WTC11 (cell line): ENCODE results near the gene TTLL9. TPM values are rescaled to one million over a fixed set of nuclear protein-coding genes. Genes with fewer than 3 reads are reported as not detected.
"Not testable (repeated sequence)": the region's sequence is repeated elsewhere in the genome, so short reads cannot be mapped to it uniquely, and the experiment has no call there.

Experiments used
- ATAC-seq: fragments of 200-7000 bp; cut with Tn5 transposase; 2 replicates; pipeline ENCODE4 v1.10.0; 2021; ENCODE audit warnings: mild to moderate bottlenecking, moderate library complexity
- CTCF ChIA-PET: fragments of 300-600 bp; sonication (Branson Sonifier 250); formaldehyde crosslinking; loops from one replicate; lab custom pipeline; 2021; ENCODE audit warnings: antibody characterized with exemption; lab: Charles Lee
- POLR2A ChIA-PET: fragments of 350-600 bp; sonication (Branson Sonifier 250); formaldehyde crosslinking; loops from one replicate; lab custom pipeline; 2021; ENCODE audit warnings: antibody characterized with exemption; lab: Charles Lee
- DNase-seq: peaks from one replicate; pipeline ENCODE4 v3.0.0; 2021; ENCODE audit warnings: low spot score
- H3K27ac Mint-ChIP-seq: 2 replicates; pipeline ENCODE4 v1.8.0; 2021; ENCODE audit warnings: mixed read lengths
- H3K27me3 Mint-ChIP-seq: 2 replicates; pipeline ENCODE4 v1.8.0; 2021; ENCODE audit warnings: low read depth, mild to moderate bottlenecking, moderate library complexity, mixed read lengths
- H3K36me3 Mint-ChIP-seq: 2 replicates; pipeline ENCODE4 v1.8.0; 2021; ENCODE audit warnings: mixed read lengths
- H3K4me1 Mint-ChIP-seq: 2 replicates; pipeline ENCODE4 v1.8.0; 2022; ENCODE audit warnings: mixed read lengths
- H3K4me3 Mint-ChIP-seq: 2 replicates; pipeline ENCODE4 v1.8.0; 2021; ENCODE audit warnings: mild to moderate bottlenecking, moderate library complexity, mixed read lengths
- H3K9me3 Mint-ChIP-seq: 2 replicates; pipeline ENCODE4 v1.8.0; 2021; ENCODE audit warnings: mixed read lengths
- CDX4 ChIP-seq: fragments of 250-450 bp; sonication (Bioruptor Pico); IDR thresholded peaks from 2 replicates; pipeline ENCODE4 v1.9.0; 2021; ENCODE audit warnings: moderate library complexity, mild to moderate bottlenecking, inconsistent platforms, borderline replicate concordance
- CTCF ChIP-seq: fragments of 200-600 bp; IDR thresholded peaks from 2 replicates; pipeline ENCODE4 v1.8.0; 2022; ENCODE audit warnings: antibody characterized with exemption
- E2F4 ChIP-seq: sonication (generic); formaldehyde crosslinking; IDR thresholded peaks from 2 replicates; pipeline ENCODE4 v1.8.1; 2022; ENCODE audit warnings: low read depth, mild to moderate bottlenecking, moderate library complexity, missing genetic modification reagents, borderline replicate concordance
- EMX1 ChIP-seq: fragments of 250-450 bp; sonication (Bioruptor Pico); IDR thresholded peaks from 2 replicates; pipeline ENCODE4 v1.8.0; 2021; ENCODE audit warnings: mild to moderate bottlenecking
- ESRRA ChIP-seq: sonication (generic); formaldehyde crosslinking; IDR thresholded peaks from 2 replicates; pipeline ENCODE4 v1.8.1; 2022; ENCODE audit warnings: mild to moderate bottlenecking, missing genetic modification reagents, borderline replicate concordance
- MXD4 ChIP-seq: fragments of 250-450 bp; sonication (Bioruptor Pico); IDR thresholded peaks from 2 replicates; pipeline ENCODE4 v1.8.0; 2021; ENCODE audit warnings: mild to moderate bottlenecking, moderate library complexity, borderline replicate concordance
- NFATC4 ChIP-seq: fragments of 250-450 bp; sonication (Bioruptor Pico); IDR thresholded peaks from 2 replicates; pipeline ENCODE4 v1.9.0; 2021; ENCODE audit warnings: mild to moderate bottlenecking
- NR2C2 ChIP-seq: sonication (generic); formaldehyde crosslinking; IDR thresholded peaks from 2 replicates; pipeline ENCODE4 v1.8.0; 2022; ENCODE audit warnings: mild to moderate bottlenecking, missing genetic modification reagents
- SMAD4 ChIP-seq: sonication (generic); formaldehyde crosslinking; IDR thresholded peaks from 2 replicates; pipeline ENCODE4 v1.8.0; 2022; ENCODE audit warnings: mild to moderate bottlenecking, missing genetic modification reagents
- SOX15 ChIP-seq: fragments of 250-450 bp; sonication (Bioruptor Pico); IDR thresholded peaks from 2 replicates; pipeline ENCODE4 v1.9.0; 2021; ENCODE audit warnings: mild to moderate bottlenecking
- SP1 ChIP-seq: sonication (generic); formaldehyde crosslinking; conservative IDR thresholded peaks from 2 replicates; pipeline ENCODE4 v1.8.1; 2022; ENCODE audit warnings: missing genetic modification reagents
- STAT6 ChIP-seq: sonication (generic); formaldehyde crosslinking; conservative IDR thresholded peaks from 2 replicates; pipeline ENCODE4 v1.8.1; 2023; ENCODE audit warnings: mild to moderate bottlenecking, low read depth, missing genetic modification reagents, moderate library complexity
- ZBTB21 ChIP-seq: sonication (generic); formaldehyde crosslinking; IDR thresholded peaks from 2 replicates; pipeline ENCODE4 v1.8.1; 2023; ENCODE audit warnings: mild to moderate bottlenecking, missing genetic modification reagents, borderline replicate concordance
- ZMAT4 ChIP-seq: fragments of 250-450 bp; sonication (Bioruptor Pico); IDR thresholded peaks from 2 replicates; pipeline ENCODE4 v1.9.0; 2021; ENCODE audit warnings: mild to moderate bottlenecking
- ZNF138 ChIP-seq: sonication (generic); formaldehyde crosslinking; conservative IDR thresholded peaks from 2 replicates; pipeline ENCODE4 v1.8.1; 2022; ENCODE audit warnings: mild to moderate bottlenecking, moderate library complexity, missing genetic modification reagents
- ZSCAN18 ChIP-seq: fragments of 250-450 bp; sonication (Bioruptor Pico); IDR thresholded peaks from 2 replicates; pipeline ENCODE4 v2.1.2; 2022; ENCODE audit warnings: mild to moderate bottlenecking, moderate library complexity
- total RNA-seq: library from RNA; stranded (reverse); gene quantifications from 3 replicates; pipeline ENCODE4 v1.2.3, GENCODE V29; 2021

The TTLL9 gene
- total RNA-seq, 1 experiment from 2014 or later = not detected

GRCh38 chr20:31827059-31827458 lies 43.4 kb upstream of the TTLL9 start:
- Mint-ChIP-seq H3K4me1 (peaks cover 6% of the 10 kb centered on the region; the same call in 1 of the 2 replicates), H3K27ac (no peak overlapping the region), H3K36me3 (no peaks in the 10 kb centered on the region), H3K27me3 (no peaks in the 10 kb centered on the region)
- ChIA-PET POLR2A (no interaction called here), CTCF (interaction anchor here (1.1 to 4.3 kb wide), 2 partner anchors 26 to 191 kb away, joined by 3 to 18 read pairs; no protein-coding TSS in a partner anchor)
- DNase-seq = no peak
- TF ChIP-seq ZMAT4 (CRISPR knock-in tag) = no peak
- TF ChIP-seq SOX15 (CRISPR knock-in tag) = no peak
- no peak for TF ChIP-seq MXD4 (CRISPR knock-in tag)
- TF ChIP-seq CTCF = no peak
- no peak for TF ChIP-seq ZSCAN18 (CRISPR knock-in tag)
- no peak for TF ChIP-seq ZBTB21 (CRISPR knock-in tag)
- no peak for TF ChIP-seq NR2C2 (CRISPR knock-in tag)
- TF ChIP-seq SP1 = no peak
- TF ChIP-seq SMAD4 (CRISPR knock-in tag) = no peak
- TF ChIP-seq ESRRA (CRISPR knock-in tag) = no peak
- TF ChIP-seq E2F4 (CRISPR knock-in tag) = no peak
- no peak for TF ChIP-seq ZNF138 (CRISPR knock-in tag)
- TF ChIP-seq NFATC4 (CRISPR knock-in tag) = no peak
- TF ChIP-seq STAT6 (CRISPR knock-in tag) = no peak
- TF ChIP-seq EMX1 (CRISPR knock-in tag) = no peak
- TF ChIP-seq CDX4 (CRISPR knock-in tag) = no peak
- TF ChIP-seq, all 79 proteins: peak for 0
- Mint-ChIP-seq H3K4me3 (no peak overlapping the region), H3K9me3 (no peaks in the 10 kb centered on the region)
- ATAC-seq = no peak

- ATAC-seq, H3K27me3 Mint-ChIP-seq, H3K9me3 Mint-ChIP-seq, H3K4me3 Mint-ChIP-seq, H3K36me3 Mint-ChIP-seq, DNase-seq, POLR2A ChIA-PET, H3K27ac Mint-ChIP-seq, H3K4me1 Mint-ChIP-seq: not testable (repeated sequence)
- CTCF ChIA-PET = interaction anchor here (0.7 to 1.1 kb wide), 3 partner anchors 25 to 239 kb away, joined by 3 read pairs; no protein-coding TSS in a partner anchor
Measured at GRCh38 chr20:31828016-31828415, 42.4 kb upstream of the TTLL9 start.
